LNCaP clone FGC (cell line): ENCODE results near the gene ARMC7.
"Not testable (repeated sequence)": the region's sequence is repeated elsewhere in the genome, so short reads cannot be mapped to it uniquely, and the experiment has no call there.

ENCODE experiments used
- DNase-seq: peaks from one replicate; pipeline ENCODE4 v3.0.0-alpha.2; 2011; ENCODE audit warnings: low read depth
- H3K4me3 ChIP-seq: 2 replicates; pipeline ENCODE4 v1.5.1; 2011; ENCODE audit warnings: mild to moderate bottlenecking, low read depth, low read length, control low read depth
- CTCF ChIP-seq: IDR thresholded peaks from 2 replicates; pipeline ENCODE4 v1.5.1; 2012; ENCODE audit warnings: mild to moderate bottlenecking; ENCODE audit not compliant: control insufficient read depth, insufficient read depth; ENCODE audit errors: extremely low read depth

ARMC7 gene

GRCh38 chr17:75163074-75163473 lies 53.3 kb downstream of the ARMC7 start:
- TF ChIP-seq CTCF = no peak
- DNase-seq = no peak
- no peak overlapping the region for H3K4me3 ChIP-seq

GRCh38 chr17:75164606-75165005 lies 54.8 kb downstream of the ARMC7 start:
- not testable (repeated sequence) for DNase-seq, H3K4me3 ChIP-seq

- DNase-seq = no peak
- TF ChIP-seq CTCF = no peak
- H3K4me3 ChIP-seq = no peak overlapping the region
Measured at GRCh38 chr17:75168998-75169397, 59.2 kb downstream of the ARMC7 start.

GRCh38 chr17:75173526-75173925 lies 63.8 kb downstream of the ARMC7 start:
- TF ChIP-seq CTCF = no peak
- no peak for DNase-seq
- no peak overlapping the region for H3K4me3 ChIP-seq

- H3K4me3 ChIP-seq = no peak overlapping the region
- DNase-seq = no peak
- TF ChIP-seq CTCF = no peak
Measured at GRCh38 chr17:75174996-75175395, 65.2 kb downstream of the ARMC7 start.

GRCh38 chr17:75176625-75177024 lies 66.9 kb downstream of the ARMC7 start:
- DNase-seq = no peak
- H3K4me3 ChIP-seq = no peak overlapping the region
- no peak for TF ChIP-seq CTCF

- no peak for DNase-seq
- H3K4me3 ChIP-seq = no peak overlapping the region
- TF ChIP-seq CTCF = no peak
Measured at GRCh38 chr17:75178453-75178852, 68.7 kb downstream of the ARMC7 start.
